SK-N-SH treated with all-trans-retinoic acid at 6 μM for 48 hours (cell line): ENCODE measurements around the gene NUDT9.
"Not testable (repeated sequence)": the region's sequence is repeated elsewhere in the genome, so short reads cannot be mapped to it uniquely, and the experiment has no call there.

ENCODE experiments used
- ATAC-seq: fragments of 200-7000 bp; cut with Tn5 transposase; 3 replicates; pipeline ENCODE4 v1.9.1; 2020; ENCODE audit warnings: mild to moderate bottlenecking, moderate library complexity
- ARNTL ChIP-seq: fragments of 450-650 bp; formaldehyde crosslinking; IDR thresholded peaks from 2 replicates; pipeline ENCODE4 v1.5.0; 2020; ENCODE audit warnings: low read depth, mild to moderate bottlenecking, moderate library complexity, borderline replicate concordance
- BACH2 ChIP-seq: fragments of 250-450 bp; sonication (Bioruptor Pico); IDR thresholded peaks from 2 replicates; pipeline ENCODE4 v1.9.0; 2021; ENCODE audit warnings: mild to moderate bottlenecking, borderline replicate concordance
- CREB5 ChIP-seq: fragments of 250-450 bp; sonication (Bioruptor Pico); IDR thresholded peaks from 2 replicates; pipeline ENCODE4 v1.5.1; 2020; ENCODE audit warnings: low read depth, mild to moderate bottlenecking, moderate library complexity
- CSRNP3 ChIP-seq: fragments of 250-450 bp; sonication (Bioruptor Pico); IDR thresholded peaks from 2 replicates; pipeline ENCODE4 v1.5.1; 2021; ENCODE audit warnings: mild to moderate bottlenecking, moderate library complexity
- ESRRG ChIP-seq: fragments of 250-450 bp; sonication (Bioruptor Pico); IDR thresholded peaks from 2 replicates; pipeline ENCODE4 v1.6.1; 2021; ENCODE audit warnings: mild to moderate bottlenecking
- GLIS3 ChIP-seq: fragments of 250-450 bp; sonication (Bioruptor Pico); IDR thresholded peaks from 2 replicates; pipeline ENCODE4 v1.5.0; 2020; ENCODE audit warnings: mild to moderate bottlenecking, moderate library complexity
- ISL1 ChIP-seq: fragments of 250-450 bp; sonication (Bioruptor Pico); IDR thresholded peaks from 2 replicates; pipeline ENCODE4 v2.1.2; 2022; ENCODE audit warnings: mild to moderate bottlenecking, moderate library complexity
- OSR1 ChIP-seq: fragments of 250-450 bp; sonication (Bioruptor Pico); IDR thresholded peaks from 2 replicates; pipeline ENCODE4 v1.8.0; 2022; ENCODE audit warnings: moderate library complexity, mild to moderate bottlenecking, inconsistent platforms
- POU6F1 ChIP-seq: fragments of 250-450 bp; sonication (Bioruptor Pico); IDR thresholded peaks from 2 replicates; pipeline ENCODE4 v1.8.0; 2021; ENCODE audit warnings: low read depth, mild to moderate bottlenecking, moderate library complexity, borderline replicate concordance
- RARB ChIP-seq: fragments of 250-450 bp; sonication (Bioruptor Pico); IDR thresholded peaks from 2 replicates; pipeline ENCODE4 v1.8.0; 2021; ENCODE audit warnings: mild to moderate bottlenecking, moderate library complexity
- SNAI2 ChIP-seq: fragments of 250-450 bp; sonication (Bioruptor Pico); IDR thresholded peaks from 2 replicates; pipeline ENCODE4 v1.5.0; 2020; ENCODE audit warnings: mild to moderate bottlenecking, moderate library complexity
- TOX ChIP-seq: fragments of 250-450 bp; sonication (Bioruptor Pico); IDR thresholded peaks from 2 replicates; pipeline ENCODE4 v1.8.0; 2021; ENCODE audit warnings: mild to moderate bottlenecking, moderate library complexity, borderline replicate concordance
- TSHZ2 ChIP-seq: fragments of 250-450 bp; sonication (Bioruptor Pico); IDR thresholded peaks from 2 replicates; pipeline ENCODE4 v1.5.0; 2020; ENCODE audit warnings: mild to moderate bottlenecking, moderate library complexity
- ZFP3 ChIP-seq: fragments of 250-450 bp; sonication (Bioruptor Pico); IDR thresholded peaks from 2 replicates; pipeline ENCODE4 v1.5.0; 2020; ENCODE audit warnings: mild to moderate bottlenecking, moderate library complexity
- ZFP30 ChIP-seq: fragments of 450-650 bp; formaldehyde crosslinking; IDR thresholded peaks from 2 replicates; pipeline ENCODE4 v1.5.0; 2022; ENCODE audit warnings: mild to moderate bottlenecking, moderate library complexity
- ZNF565 ChIP-seq: fragments of 450-650 bp; formaldehyde crosslinking; conservative IDR thresholded peaks from 2 replicates; pipeline ENCODE4 v1.5.0; 2020; ENCODE audit warnings: low read depth, mild to moderate bottlenecking, moderate library complexity
- ZNF70 ChIP-seq: fragments of 450-650 bp; formaldehyde crosslinking; IDR thresholded peaks from 2 replicates; pipeline ENCODE4 v1.5.0; 2020; ENCODE audit warnings: mild to moderate bottlenecking, moderate library complexity
- ZNF8 ChIP-seq: fragments of 450-650 bp; formaldehyde crosslinking; IDR thresholded peaks from 2 replicates; pipeline ENCODE4 v1.5.0; 2020; ENCODE audit warnings: mild to moderate bottlenecking, moderate library complexity

The NUDT9 gene

GRCh38 chr4:87416965-87417364, 5.4 kb upstream of the NUDT9 start:
- TF ChIP-seq CREB5 (no peak), ISL1 (CRISPR knock-in tag) (no peak)

GRCh38 chr4:87418410-87418809, 4.0 kb upstream of the NUDT9 start:
- ATAC-seq: not testable (repeated sequence)

More at GRCh38 chr4:87416965-87417364, 5.4 kb upstream of the NUDT9 start:
- no peak for ATAC-seq

- ATAC-seq: no peak
- TF ChIP-seq ZNF8: no peak
- TF ChIP-seq RARB (CRISPR knock-in tag): no peak
- no peak for TF ChIP-seq ESRRG (CRISPR knock-in tag)
- TF ChIP-seq CSRNP3 (CRISPR knock-in tag): no peak
- TF ChIP-seq POU6F1: no peak
- no peak for TF ChIP-seq OSR1 (CRISPR knock-in tag)
- TF ChIP-seq TSHZ2 (CRISPR knock-in tag): no peak
- no peak for TF ChIP-seq TOX (CRISPR knock-in tag)
- no peak for TF ChIP-seq SNAI2 (CRISPR knock-in tag)
- TF ChIP-seq CREB5: no peak
- no peak for TF ChIP-seq BACH2 (CRISPR knock-in tag)
- TF ChIP-seq ARNTL (CRISPR knock-in tag): no peak
- TF ChIP-seq ZFP3: no peak
- TF ChIP-seq ZNF70 (CRISPR knock-in tag): no peak
- no peak for TF ChIP-seq ZFP30 (CRISPR knock-in tag)
- TF ChIP-seq ISL1 (CRISPR knock-in tag): no peak
- no peak for TF ChIP-seq GLIS3 (CRISPR knock-in tag)
- TF ChIP-seq, all 23 proteins: peak for 0
Observed at GRCh38 chr4:87419578-87420249, 2.7 kb upstream of the NUDT9 start.

- ATAC-seq: no peak
- no peak for TF ChIP-seq OSR1 (CRISPR knock-in tag)
- no peak for TF ChIP-seq ZFP30 (CRISPR knock-in tag)
- no peak for TF ChIP-seq BACH2 (CRISPR knock-in tag)
- no peak for TF ChIP-seq ZNF70 (CRISPR knock-in tag)
- no peak for TF ChIP-seq CSRNP3 (CRISPR knock-in tag)
- no peak for TF ChIP-seq TSHZ2 (CRISPR knock-in tag)
- TF ChIP-seq CREB5: no peak
- TF ChIP-seq ZNF565: no peak
- no peak for TF ChIP-seq POU6F1
Observed at GRCh38 chr4:87420276-87420830, 2.0 kb upstream of the NUDT9 start.
